ENCODE results near the gene SLC11A2.

DNA sequence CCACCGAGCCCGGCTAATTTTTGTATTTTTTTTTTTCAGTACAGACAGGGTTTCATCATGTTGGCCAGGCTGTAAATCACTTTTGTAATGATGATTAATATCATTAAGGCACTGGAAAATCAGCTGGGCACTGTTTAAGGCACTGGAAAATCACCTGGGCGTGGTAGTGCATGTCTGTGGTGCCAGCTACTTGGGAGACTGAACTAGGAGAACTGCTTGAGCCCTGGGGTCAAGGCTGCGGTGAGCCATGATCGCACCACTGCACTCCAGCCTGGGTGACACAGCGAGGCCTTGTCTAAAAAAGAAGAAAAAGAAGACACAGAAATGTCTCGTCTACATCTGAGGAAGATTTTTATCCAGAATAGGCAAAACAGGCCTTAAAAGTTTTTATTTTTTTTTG lies 12.7 kb downstream of the SLC11A2 start:
- TF ChIP-seq PPARA (CRISPR knock-in tag; IDR thresholded peaks at IDR 0.05; ENCODE audit: borderline replicate concordance) (no peak), RARB (CRISPR knock-in tag; IDR thresholded peaks at IDR 0.05) (no peak), ZFP30 (CRISPR knock-in tag; IDR thresholded peaks at IDR 0.05) (no peak), CSDC2 (CRISPR knock-in tag; IDR thresholded peaks at IDR 0.05) (no peak), ZNF565 (CRISPR knock-in tag; conservative IDR thresholded peaks at IDR 0.05; ENCODE audit: low read depth) (no peak)
- TF ChIP-seq, protein P1, sequence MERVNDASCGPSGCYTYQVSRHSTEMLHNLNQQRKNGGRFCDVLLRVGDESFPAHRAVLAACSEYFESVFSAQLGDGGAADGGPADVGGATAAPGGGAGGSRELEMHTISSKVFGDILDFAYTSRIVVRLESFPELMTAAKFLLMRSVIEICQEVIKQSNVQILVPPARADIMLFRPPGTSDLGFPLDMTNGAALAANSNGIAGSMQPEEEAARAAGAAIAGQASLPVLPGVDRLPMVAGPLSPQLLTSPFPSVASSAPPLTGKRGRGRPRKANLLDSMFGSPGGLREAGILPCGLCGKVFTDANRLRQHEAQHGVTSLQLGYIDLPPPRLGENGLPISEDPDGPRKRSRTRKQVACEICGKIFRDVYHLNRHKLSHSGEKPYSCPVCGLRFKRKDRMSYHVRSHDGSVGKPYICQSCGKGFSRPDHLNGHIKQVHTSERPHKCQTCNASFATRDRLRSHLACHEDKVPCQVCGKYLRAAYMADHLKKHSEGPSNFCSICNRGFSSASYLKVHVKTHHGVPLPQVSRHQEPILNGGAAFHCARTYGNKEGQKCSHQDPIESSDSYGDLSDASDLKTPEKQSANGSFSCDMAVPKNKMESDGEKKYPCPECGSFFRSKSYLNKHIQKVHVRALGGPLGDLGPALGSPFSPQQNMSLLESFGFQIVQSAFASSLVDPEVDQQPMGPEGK (CRISPR knock-in tag; IDR thresholded peaks at IDR 0.05; ENCODE audit: borderline replicate concordance) = no peak
- TF ChIP-seq, protein P2, sequence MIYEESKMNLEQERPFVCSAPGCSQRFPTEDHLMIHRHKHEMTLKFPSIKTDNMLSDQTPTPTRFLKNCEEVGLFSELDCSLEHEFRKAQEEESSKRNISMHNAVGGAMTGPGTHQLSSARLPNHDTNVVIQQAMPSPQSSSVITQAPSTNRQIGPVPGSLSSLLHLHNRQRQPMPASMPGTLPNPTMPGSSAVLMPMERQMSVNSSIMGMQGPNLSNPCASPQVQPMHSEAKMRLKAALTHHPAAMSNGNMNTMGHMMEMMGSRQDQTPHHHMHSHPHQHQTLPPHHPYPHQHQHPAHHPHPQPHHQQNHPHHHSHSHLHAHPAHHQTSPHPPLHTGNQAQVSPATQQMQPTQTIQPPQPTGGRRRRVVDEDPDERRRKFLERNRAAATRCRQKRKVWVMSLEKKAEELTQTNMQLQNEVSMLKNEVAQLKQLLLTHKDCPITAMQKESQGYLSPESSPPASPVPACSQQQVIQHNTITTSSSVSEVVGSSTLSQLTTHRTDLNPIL (CRISPR knock-in tag; IDR thresholded peaks at IDR 0.05; ENCODE audit: low read depth) = no peak
- TF ChIP-seq, protein P3, sequence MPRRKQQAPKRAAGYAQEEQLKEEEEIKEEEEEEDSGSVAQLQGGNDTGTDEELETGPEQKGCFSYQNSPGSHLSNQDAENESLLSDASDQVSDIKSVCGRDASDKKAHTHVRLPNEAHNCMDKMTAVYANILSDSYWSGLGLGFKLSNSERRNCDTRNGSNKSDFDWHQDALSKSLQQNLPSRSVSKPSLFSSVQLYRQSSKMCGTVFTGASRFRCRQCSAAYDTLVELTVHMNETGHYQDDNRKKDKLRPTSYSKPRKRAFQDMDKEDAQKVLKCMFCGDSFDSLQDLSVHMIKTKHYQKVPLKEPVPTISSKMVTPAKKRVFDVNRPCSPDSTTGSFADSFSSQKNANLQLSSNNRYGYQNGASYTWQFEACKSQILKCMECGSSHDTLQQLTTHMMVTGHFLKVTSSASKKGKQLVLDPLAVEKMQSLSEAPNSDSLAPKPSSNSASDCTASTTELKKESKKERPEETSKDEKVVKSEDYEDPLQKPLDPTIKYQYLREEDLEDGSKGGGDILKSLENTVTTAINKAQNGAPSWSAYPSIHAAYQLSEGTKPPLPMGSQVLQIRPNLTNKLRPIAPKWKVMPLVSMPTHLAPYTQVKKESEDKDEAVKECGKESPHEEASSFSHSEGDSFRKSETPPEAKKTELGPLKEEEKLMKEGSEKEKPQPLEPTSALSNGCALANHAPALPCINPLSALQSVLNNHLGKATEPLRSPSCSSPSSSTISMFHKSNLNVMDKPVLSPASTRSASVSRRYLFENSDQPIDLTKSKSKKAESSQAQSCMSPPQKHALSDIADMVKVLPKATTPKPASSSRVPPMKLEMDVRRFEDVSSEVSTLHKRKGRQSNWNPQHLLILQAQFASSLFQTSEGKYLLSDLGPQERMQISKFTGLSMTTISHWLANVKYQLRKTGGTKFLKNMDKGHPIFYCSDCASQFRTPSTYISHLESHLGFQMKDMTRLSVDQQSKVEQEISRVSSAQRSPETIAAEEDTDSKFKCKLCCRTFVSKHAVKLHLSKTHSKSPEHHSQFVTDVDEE (CRISPR knock-in tag; IDR thresholded peaks at IDR 0.05) = no peak
